ENCODE measurements around the gene SKOR1.

- TF ChIP-seq POLR2AphosphoS5 (IDR thresholded peaks at IDR 0.05; ENCODE audit: low read length): no peak
- no peak for TF ChIP-seq BHLHE40 (IDR thresholded peaks at IDR 0.05; ENCODE audit: borderline replicate concordance in 1 of 2, low read depth in 2 of 2, low read length in 1 of 2)
- no peak for TF ChIP-seq YY1 (IDR thresholded peaks at IDR 0.05; ENCODE audit: low read depth, low read length)
- TF ChIP-seq KDM1A (IDR thresholded peaks at IDR 0.05; ENCODE audit: borderline replicate concordance): no peak
- TF ChIP-seq RAD21 (IDR thresholded peaks at IDR 0.05; ENCODE audit: insufficient read depth, low read depth, low read length): no peak
- TF ChIP-seq POLR2A (IDR thresholded peaks at IDR 0.05; ENCODE audit: low read depth, low read length): no peak
These were observed 7.8 kb downstream of the SKOR1 start for GRCh38 chr15:67832897-67833709.

Data from GM12878 (cell line).